Measurements from ENCODE around the gene CACNG6. TPM values are rescaled to one million over a fixed set of nuclear protein-coding genes. Genes with fewer than 3 reads are reported as not detected.

CACNG6 gene
- polyA plus RNA-seq, 1 experiment, result 0.04 TPM

DNA sequence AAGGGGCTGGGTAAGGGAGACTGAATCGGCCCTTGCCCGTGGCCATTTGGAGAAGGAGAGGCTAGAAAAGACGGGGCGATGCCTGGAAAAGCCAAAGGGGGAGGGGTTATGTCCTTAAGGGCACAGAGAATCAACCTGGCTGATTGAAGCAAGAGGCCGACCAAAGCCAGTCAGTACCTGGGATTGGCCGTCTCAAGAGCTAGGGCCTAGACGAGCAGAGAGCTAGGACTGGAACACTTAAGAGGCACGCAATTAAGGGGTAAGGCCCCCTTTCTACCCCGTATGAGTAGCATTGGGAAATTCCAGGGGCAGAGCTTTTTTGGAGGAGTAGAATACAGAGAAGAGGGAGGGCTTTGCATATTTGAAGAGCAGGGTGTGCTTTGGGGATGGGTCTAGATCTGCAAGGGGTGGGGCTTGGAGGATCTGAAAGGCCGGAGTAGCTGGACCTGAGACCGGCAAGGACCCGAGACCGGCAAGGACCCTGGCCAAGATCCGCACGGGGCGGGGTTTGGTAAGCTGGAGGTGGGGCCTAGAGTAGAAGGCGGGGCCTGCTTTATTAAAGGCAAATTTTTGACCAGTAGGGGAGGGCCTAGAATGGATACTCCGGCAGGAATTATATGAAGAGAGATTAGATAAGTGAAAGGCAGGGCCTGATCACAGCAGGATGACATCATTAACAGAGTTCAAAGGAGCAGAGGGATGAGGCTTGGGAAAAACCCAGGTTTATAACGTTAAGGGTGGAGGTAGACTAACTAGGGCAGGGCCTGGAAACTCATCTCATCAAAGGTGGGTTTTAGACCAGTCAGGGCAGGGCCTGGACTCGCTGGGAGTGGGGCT is 10.7 kb upstream of the CACNG6 start:
- H3K36me3 ChIP-seq (ENCODE audit: control insufficient read depth, insufficient read depth, low read length), result no peaks in the 10 kb centered on the region
- peak overlapping the region; percentile 45 for H3K4me3 ChIP-seq (ENCODE audit: low read depth, low read length)
- TF ChIP-seq, protein P1, sequence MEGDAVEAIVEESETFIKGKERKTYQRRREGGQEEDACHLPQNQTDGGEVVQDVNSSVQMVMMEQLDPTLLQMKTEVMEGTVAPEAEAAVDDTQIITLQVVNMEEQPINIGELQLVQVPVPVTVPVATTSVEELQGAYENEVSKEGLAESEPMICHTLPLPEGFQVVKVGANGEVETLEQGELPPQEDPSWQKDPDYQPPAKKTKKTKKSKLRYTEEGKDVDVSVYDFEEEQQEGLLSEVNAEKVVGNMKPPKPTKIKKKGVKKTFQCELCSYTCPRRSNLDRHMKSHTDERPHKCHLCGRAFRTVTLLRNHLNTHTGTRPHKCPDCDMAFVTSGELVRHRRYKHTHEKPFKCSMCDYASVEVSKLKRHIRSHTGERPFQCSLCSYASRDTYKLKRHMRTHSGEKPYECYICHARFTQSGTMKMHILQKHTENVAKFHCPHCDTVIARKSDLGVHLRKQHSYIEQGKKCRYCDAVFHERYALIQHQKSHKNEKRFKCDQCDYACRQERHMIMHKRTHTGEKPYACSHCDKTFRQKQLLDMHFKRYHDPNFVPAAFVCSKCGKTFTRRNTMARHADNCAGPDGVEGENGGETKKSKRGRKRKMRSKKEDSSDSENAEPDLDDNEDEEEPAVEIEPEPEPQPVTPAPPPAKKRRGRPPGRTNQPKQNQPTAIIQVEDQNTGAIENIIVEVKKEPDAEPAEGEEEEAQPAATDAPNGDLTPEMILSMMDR (IDR thresholded peaks at IDR 0.05; ENCODE audit: insufficient read depth, low read depth, low read length), result no peak
- ChIA-PET CTCF (interaction anchor here (1.0 to 1.6 kb wide), 2 partner anchors 43 to 134 kb away, joined by 4 to 5 read pairs; no protein-coding TSS in a partner anchor), POLR2A (interaction anchor here (0.8 kb wide), 1 partner anchor 111 kb away, joined by 9 read pairs; no protein-coding TSS in a partner anchor)
- H3K27me3 ChIP-seq (ENCODE audit: control insufficient read depth, insufficient read depth, low read length), result peaks cover 7% of the 10 kb centered on the region; the same call in 1 of the 2 replicates
- DNase-seq (ENCODE audit: low read depth), result no peak

DNA sequence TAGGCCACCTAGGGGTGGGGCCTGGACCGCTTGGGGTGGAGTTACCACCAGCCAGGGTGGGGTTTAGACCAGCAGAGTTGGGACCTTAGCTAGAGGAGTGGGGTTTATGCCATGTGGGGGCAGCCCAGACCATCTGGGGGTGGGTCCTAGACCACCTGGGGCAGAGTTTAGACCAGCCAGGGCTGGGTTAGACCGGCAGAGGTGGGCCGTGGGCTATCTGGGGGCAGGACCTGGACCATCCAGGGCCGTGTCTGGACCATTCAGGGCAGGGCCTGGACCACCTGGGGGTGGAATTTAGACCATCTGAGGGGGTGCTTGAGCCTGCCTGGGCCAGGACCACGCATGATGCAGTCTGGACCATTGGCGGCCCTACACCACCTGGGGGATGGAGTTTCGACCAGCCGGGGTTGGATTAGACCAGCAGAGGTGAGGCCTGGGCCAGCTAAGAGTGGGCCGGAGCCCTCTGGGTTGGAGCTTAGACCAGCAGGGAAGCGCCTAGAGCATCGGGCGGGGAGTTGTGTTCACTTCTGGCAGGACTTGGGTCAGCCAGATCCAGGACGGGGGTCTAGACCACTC is 10.0 kb upstream of the CACNG6 start:
- Histone ChIP-seq H3K27me3 (ENCODE audit: control insufficient read depth, insufficient read depth, low read length) (peaks cover 7% of the 10 kb centered on the region; the same call in 1 of the 2 replicates), H3K4me3 (ENCODE audit: low read depth, low read length) (no peak overlapping the region), H3K36me3 (ENCODE audit: control insufficient read depth, insufficient read depth, low read length) (no peaks in the 10 kb centered on the region)
- TF ChIP-seq, protein P1 (IDR thresholded peaks at IDR 0.05; ENCODE audit: insufficient read depth, low read depth, low read length), result no peak
- POLR2A ChIA-PET, result no interaction called here
- DNase-seq (ENCODE audit: low read depth), result no peak
- CTCF ChIA-PET, result interaction anchor here (1.6 kb wide), 1 partner anchor 42 kb away, joined by 5 read pairs; no protein-coding TSS in a partner anchor

DNA sequence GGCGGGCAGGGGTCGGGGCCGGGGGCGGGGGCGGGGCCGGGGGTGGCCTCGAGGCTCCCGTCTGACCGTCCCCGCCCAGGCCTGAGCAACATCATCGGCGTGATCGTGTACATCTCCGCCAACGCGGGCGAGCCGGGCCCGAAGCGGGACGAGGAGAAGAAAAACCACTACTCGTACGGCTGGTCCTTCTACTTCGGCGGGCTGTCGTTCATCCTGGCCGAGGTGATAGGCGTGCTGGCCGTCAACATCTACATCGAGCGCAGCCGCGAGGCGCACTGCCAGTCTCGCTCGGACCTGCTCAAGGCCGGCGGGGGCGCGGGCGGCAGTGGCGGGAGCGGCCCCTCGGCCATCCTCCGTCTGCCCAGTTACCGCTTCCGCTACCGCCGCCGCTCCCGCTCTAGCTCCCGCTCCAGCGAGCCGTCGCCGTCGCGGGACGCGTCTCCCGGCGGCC is 9.4 kb upstream of the CACNG6 start:
- Histone ChIP-seq H3K27me3 (ENCODE audit: control insufficient read depth, insufficient read depth, low read length) (peaks cover 7% of the 10 kb centered on the region; the same call in 1 of the 2 replicates), H3K4me3 (ENCODE audit: low read depth, low read length) (peak overlapping the region; percentile 27), H3K36me3 (ENCODE audit: control insufficient read depth, insufficient read depth, low read length) (no peaks in the 10 kb centered on the region)
- DNase-seq (ENCODE audit: low read depth), result no peak
- ChIA-PET CTCF (no interaction called here), POLR2A (no interaction called here)
- TF ChIP-seq, protein P1 (IDR thresholded peaks at IDR 0.05; ENCODE audit: insufficient read depth, low read depth, low read length), result no peak

DNA sequence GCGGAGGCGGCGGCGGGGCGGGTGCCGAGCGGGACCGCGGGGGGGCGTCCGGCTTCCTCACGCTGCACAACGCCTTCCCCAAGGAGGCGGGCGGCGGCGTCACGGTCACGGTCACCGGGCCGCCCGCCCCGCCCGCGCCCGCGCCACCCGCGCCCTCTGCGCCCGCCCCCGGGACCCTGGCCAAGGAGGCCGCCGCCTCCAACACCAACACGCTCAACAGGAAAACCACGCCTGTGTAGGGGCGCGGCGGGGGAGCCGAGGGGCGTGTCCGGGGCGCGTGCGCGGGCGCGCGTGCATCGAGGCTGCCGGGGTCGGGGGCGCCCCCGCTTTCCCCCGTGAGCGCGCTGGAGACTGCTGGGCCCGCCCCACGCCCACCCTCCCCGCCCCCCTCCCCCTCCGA is 8.8 kb upstream of the CACNG6 start:
- H3K4me3 ChIP-seq (ENCODE audit: low read depth, low read length), result no peak overlapping the region
- TF ChIP-seq, protein P1 (IDR thresholded peaks at IDR 0.05; ENCODE audit: insufficient read depth, low read depth, low read length), result no peak
- no peaks in the 10 kb centered on the region for H3K36me3 ChIP-seq (ENCODE audit: control insufficient read depth, insufficient read depth, low read length)
- DNase-seq (ENCODE audit: low read depth), result no peak
- peaks cover 7% of the 10 kb centered on the region; the same call in 1 of the 2 replicates for H3K27me3 ChIP-seq (ENCODE audit: control insufficient read depth, insufficient read depth, low read length)
- POLR2A ChIA-PET, result no interaction called here
- CTCF ChIA-PET, result no interaction called here

Data from BJ (cell line).